Fibroblast of peridontal ligament (primary cell): ENCODE measurements around the gene LMOD2.
A peak's percentile ranks its signal among the peaks of the same experiment; 100 is the strongest.
"Not testable (repeated sequence)": the region's sequence is repeated elsewhere in the genome, so short reads cannot be mapped to it uniquely, and the experiment has no call there.

Experiments
- DNase-seq: peaks from one replicate; pipeline ENCODE4 v3.0.0-alpha.2; 2010; ENCODE audit errors: extremely low read depth

The LMOD2 gene

GRCh38 chr7:123655614-123656013 is at the start of gene LMOD2:
Gene LMOD2 (plus strand): TSS chr7:123655866. CDS start chr7:123655964, 98 bp downstream.
- DNase-seq = no peak

- no peak for DNase-seq
These were observed 48.2 kb upstream of the LMOD2 start for GRCh38 chr7:123607423-123607975.

- no peak for DNase-seq
These were observed 46.4 kb upstream of the LMOD2 start for GRCh38 chr7:123608991-123609882.

- DNase-seq = no peak
These were observed 45.8 kb upstream of the LMOD2 start for GRCh38 chr7:123609883-123610239.

- no peak for DNase-seq
These were observed 43.6 kb upstream of the LMOD2 start for GRCh38 chr7:123612024-123612423.

- DNase-seq = peak; percentile 84
These were observed 40.3 kb upstream of the LMOD2 start for GRCh38 chr7:123615344-123615743.

- DNase-seq = peak; percentile 18
These were observed 39.4 kb upstream of the LMOD2 start for GRCh38 chr7:123616223-123616622.

GRCh38 chr7:123621707-123622106 is 34.0 kb upstream of the LMOD2 start:
- DNase-seq = no peak

GRCh38 chr7:123622660-123623386 is 32.8 kb upstream of the LMOD2 start:
- DNase-seq = no peak

GRCh38 chr7:123624527-123625183 is 31.0 kb upstream of the LMOD2 start:
- no peak for DNase-seq

GRCh38 chr7:123625254-123625653 is 30.4 kb upstream of the LMOD2 start:
- DNase-seq = no peak

- no peak for DNase-seq
These were observed 27.8 kb upstream of the LMOD2 start for GRCh38 chr7:123627851-123628250.

- no peak for DNase-seq
These were observed 26.8 kb upstream of the LMOD2 start for GRCh38 chr7:123628829-123629228.

- no peak for DNase-seq
These were observed 26.4 kb upstream of the LMOD2 start for GRCh38 chr7:123629281-123629680.

- no peak for DNase-seq
These were observed 22.9 kb upstream of the LMOD2 start for GRCh38 chr7:123632808-123633207.

GRCh38 chr7:123633553-123633952 is 22.1 kb upstream of the LMOD2 start:
- DNase-seq = peak; percentile 62

- not testable (repeated sequence) for DNase-seq
These were observed 21.6 kb upstream of the LMOD2 start for GRCh38 chr7:123634011-123634573.

GRCh38 chr7:123635551-123636359 is 19.9 kb upstream of the LMOD2 start:
- peak; percentile 65 for DNase-seq

- no peak for DNase-seq
These were observed 18.5 kb upstream of the LMOD2 start for GRCh38 chr7:123637203-123637602.

GRCh38 chr7:123637878-123638277 is 17.8 kb upstream of the LMOD2 start:
- DNase-seq = no peak

- DNase-seq = no peak
These were observed 16.0 kb upstream of the LMOD2 start for GRCh38 chr7:123639631-123640030.
